HCT116 (cell line): ENCODE results near the gene LRRC47. TPM values are rescaled to one million over a fixed set of nuclear protein-coding genes. Genes with fewer than 3 reads are reported as not detected.

ENCODE experiments used
- ATAC-seq: fragments of 200-7000 bp; cut with Tn5 transposase; 2 replicates; pipeline ENCODE4 v1.9.1; 2020; ENCODE audit warnings: mild to moderate bottlenecking, moderate library complexity
- BruUV-seq: library from RNA; stranded (reverse); fragments of 400-500 nt; replicated peaks from 2 replicates; lab custom pipeline; 2021; lab: Mats Ljungman, UMichigan
- CTCF ChIA-PET: fragments of 300-600 bp; sonication (Branson Sonifier 250); formaldehyde crosslinking; loops from one replicate; lab custom pipeline; 2021; ENCODE audit warnings: antibody characterized with exemption; lab: Charles Lee
- POLR2A ChIA-PET: fragments of 300-600, 350-600 bp; sonication (Branson Sonifier 250); formaldehyde crosslinking; loops from one replicate; lab custom pipeline; 2021; ENCODE audit warnings: antibody characterized with exemption; lab: Charles Lee
- RAD21 ChIA-PET, 2 experiments: fragments of 300-600 bp; sonication (Branson Sonifier 250); formaldehyde crosslinking; loops; one replicate each; lab custom pipeline; 2023; ENCODE audit warnings: low total read pairs in 2 of 2; ENCODE audit not compliant: uncharacterized antibody in 2 of 2, unreplicated experiment in 2 of 2, low non-redundant PET in 1 of 2; lab: Charles Lee
- DNase-seq: peaks from one replicate; pipeline ENCODE4 v3.0.0-alpha.2; 2010; ENCODE audit warnings: low read depth, low spot score
- H2AFZ ChIP-seq: fragments of 200-600 bp; shearing (Covaris generic), sonication (generic); 2 replicates; pipeline ENCODE4 v1.6.1; 2017; ENCODE audit warnings: low read depth, mixed run types, mixed read lengths, antibody characterized with exemption, low read length; ENCODE audit not compliant: poor library complexity, severe bottlenecking
- H3K27ac ChIP-seq: 2 replicates; pipeline ENCODE4 v1.5.1; 2012; ENCODE audit warnings: low read depth, low read length
- H3K27me3 ChIP-seq: fragments of 200-600 bp; sonication (generic); 2 replicates; pipeline ENCODE4 v1.6.1; 2016; ENCODE audit warnings: mixed run types, low read length, mixed read lengths; ENCODE audit not compliant: insufficient read depth
- H3K36me3 ChIP-seq, 2 experiments: fragments of 200-500 bp in 1 of 2; fragments of 200-600 bp in 1 of 2; sonication (Bioruptor generic) in 1 of 2; sonication (generic) in 1 of 2; 2 replicates each; pipeline versions ENCODE4 v1.5.1 to v1.6.1; 2014 to 2016; ENCODE audit warnings: low read length in 2 of 2, inconsistent platforms in 1 of 2, mixed read lengths in 1 of 2, mixed run types in 1 of 2; ENCODE audit not compliant: insufficient read depth in 2 of 2, control insufficient read depth in 1 of 2
- H3K4me1 ChIP-seq, 2 experiments: fragments of 200-600 bp in 1 of 2; sonication (generic) in 1 of 2; 2 replicates each; pipeline versions ENCODE4 v1.5.1 to v1.6.1; 2012 to 2017; ENCODE audit warnings: low read length in 2 of 2, inconsistent platforms in 1 of 2, mild to moderate bottlenecking in 1 of 2, mixed read lengths in 1 of 2, mixed run types in 1 of 2, moderate library complexity in 1 of 2; ENCODE audit not compliant: insufficient read depth in 2 of 2, control insufficient read depth in 1 of 2
- H3K4me2 ChIP-seq: fragments of 200-600 bp; sonication (generic); 2 replicates; pipeline ENCODE4 v1.6.1; 2017; ENCODE audit warnings: mixed run types, low read length, mixed read lengths
- H3K4me3 ChIP-seq, 2 experiments: fragments of 200-600 bp in 1 of 2; sonication (generic) in 1 of 2; replicated peaks in 1 of 2; 2 replicates each; pipeline ENCODE4 v1.5.1; 2011 to 2016; ENCODE audit warnings: low read length in 2 of 2, control low read depth in 1 of 2, low read depth in 1 of 2, mild to moderate bottlenecking in 1 of 2, mixed read lengths in 1 of 2, mixed run types in 1 of 2
- H3K79me2 ChIP-seq: fragments of 200-600 bp; sonication (generic); 2 replicates; pipeline ENCODE4 v1.6.1; 2017; ENCODE audit warnings: mild to moderate bottlenecking, mixed run types, low read length, moderate library complexity, mixed read lengths; ENCODE audit not compliant: insufficient read depth
- H3K9ac ChIP-seq: fragments of 200-600 bp; sonication (generic); 2 replicates; pipeline ENCODE4 v1.6.1; 2016; ENCODE audit warnings: low read length, mixed read lengths
- H3K9me2 ChIP-seq: fragments of 200-600 bp; sonication (generic), shearing (Covaris generic); 2 replicates; pipeline ENCODE4 v1.6.1; 2017; ENCODE audit warnings: mixed run types, mild to moderate bottlenecking, moderate library complexity; ENCODE audit not compliant: insufficient read depth
- H3K9me3 ChIP-seq, 2 experiments: fragments of 200-500 bp in 1 of 2; fragments of 200-600 bp in 1 of 2; sonication (Bioruptor generic) in 1 of 2; sonication (generic) in 1 of 2; 2 replicates each; pipeline ENCODE4 v1.6.1; 2014 to 2017; ENCODE audit warnings: low read length in 2 of 2, mixed read lengths in 2 of 2, inconsistent platforms in 1 of 2, low read depth in 1 of 2, mild to moderate bottlenecking in 1 of 2, mixed run types in 1 of 2, moderate library complexity in 1 of 2; ENCODE audit not compliant: control insufficient read depth in 1 of 2, insufficient read depth in 1 of 2
- H4K20me1 ChIP-seq: fragments of 200-600 bp; sonication (generic), shearing (Covaris generic); 2 replicates; pipeline ENCODE4 v1.6.1; 2017; ENCODE audit warnings: mixed run types, mild to moderate bottlenecking, moderate library complexity; ENCODE audit not compliant: insufficient read depth
- CEBPB ChIP-seq: IDR thresholded peaks from 2 replicates; pipeline ENCODE4 v1.6.1; 2012; ENCODE audit warnings: low read depth
- EGR1 ChIP-seq: IDR thresholded peaks from 2 replicates; pipeline ENCODE4 v1.6.1; 2012; ENCODE audit warnings: low read depth
- EZH2 ChIP-seq: fragments of 200-600 bp; sonication (generic); IDR thresholded peaks from 2 replicates; pipeline ENCODE4 v1.6.1; 2017; ENCODE audit warnings: antibody characterized with exemption, mixed run types
- JUND ChIP-seq: IDR thresholded peaks from 2 replicates; pipeline ENCODE4 v1.6.1; 2012
- POLR2A ChIP-seq: IDR thresholded peaks from 2 replicates; pipeline ENCODE4 v1.7.0; 2011; ENCODE audit warnings: borderline replicate concordance; ENCODE audit not compliant: insufficient read depth, insufficient read length; ENCODE audit errors: extremely low read depth
- SRF ChIP-seq: IDR thresholded peaks from 2 replicates; pipeline ENCODE4 v1.6.1; 2012; ENCODE audit warnings: low read depth
- ZFX ChIP-seq: fragments of 450-650 bp; IDR thresholded peaks from 2 replicates; pipeline ENCODE4 v1.6.1; 2017
- intact Hi-C: fragments of 100-400 bp; cut with micrococcal nuclease; formaldehyde crosslinking; loops from 2 replicates; pipeline ENCODE4 v1.10.0; 2022
- total RNA-seq: library from RNA; stranded (reverse); gene quantifications from one replicate; pipeline ENCODE4 v1.2.1, GENCODE V29; 2021; ENCODE audit not compliant: unreplicated experiment
- TF ChIP-seq, protein P1 (sequence below): IDR thresholded peaks from 2 replicates; pipeline ENCODE4 v1.6.1; 2012; ENCODE audit warnings: low read depth
- TF ChIP-seq, protein P2 (sequence below), 3 experiments: fragments of 200-600 bp in 1 of 3; sonication (generic) in 1 of 3; IDR thresholded peaks in 2 of 3; conservative IDR thresholded peaks in 1 of 3; 2 replicates each; pipeline ENCODE4 v1.5.1; 2012 to 2017; ENCODE audit warnings: low read depth in 2 of 3, low read length in 2 of 3, antibody characterized with exemption in 1 of 3, borderline replicate concordance in 1 of 3, control low read depth in 1 of 3, mild to moderate bottlenecking in 1 of 3, mixed read lengths in 1 of 3, mixed run types in 1 of 3, moderate library complexity in 1 of 3; ENCODE audit not compliant: insufficient read depth in 1 of 3
- TF ChIP-seq, protein P3 (sequence below): IDR thresholded peaks from 2 replicates; pipeline ENCODE4 v1.6.1; 2012
- TF ChIP-seq, protein P4 (sequence below): IDR thresholded peaks from 2 replicates; pipeline ENCODE4 v1.6.1; 2011; ENCODE audit warnings: mild to moderate bottlenecking, low read length, moderate library complexity; ENCODE audit not compliant: insufficient replicate concordance; ENCODE audit errors: extremely low read depth

The LRRC47 gene
- total RNA-seq, 1 experiment from 2014 or later: 48.0 TPM

DNA sequence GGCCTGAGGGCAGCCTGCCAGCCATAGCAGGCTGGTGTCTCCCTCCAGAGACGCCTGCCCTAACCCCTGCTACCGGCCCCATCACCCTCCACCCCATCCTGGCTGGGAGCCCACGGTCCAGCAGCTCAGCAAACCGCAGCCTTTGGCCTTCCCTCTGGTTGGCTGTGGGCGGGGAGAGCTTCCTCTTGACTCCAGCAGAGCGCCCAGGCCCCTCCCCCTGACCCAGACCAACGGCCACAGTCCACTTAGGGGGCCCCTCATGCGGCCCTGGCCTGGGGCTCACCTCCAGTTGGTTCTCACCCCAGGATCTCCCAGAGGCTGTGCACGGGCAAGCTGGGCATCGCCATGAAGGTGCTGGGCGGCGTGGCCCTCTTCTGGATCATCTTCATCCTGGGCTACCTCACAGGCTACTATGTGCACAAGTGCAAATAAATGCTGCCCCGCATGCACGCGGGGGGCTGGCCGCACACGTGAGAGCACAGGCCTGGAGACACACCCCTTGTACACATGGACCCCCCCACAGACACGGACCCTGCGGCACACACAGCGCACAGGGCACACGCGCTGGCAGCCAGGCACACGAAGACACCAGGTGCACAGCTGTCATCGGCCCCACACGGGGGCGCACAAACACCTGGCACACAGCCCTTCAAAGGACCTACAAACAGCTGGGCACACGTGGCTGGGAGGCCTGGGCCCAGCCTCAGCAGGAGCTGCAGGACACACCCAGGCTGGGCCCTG lies 20.6 kb downstream of the LRRC47 start (continued):
- TF ChIP-seq, protein P1, sequence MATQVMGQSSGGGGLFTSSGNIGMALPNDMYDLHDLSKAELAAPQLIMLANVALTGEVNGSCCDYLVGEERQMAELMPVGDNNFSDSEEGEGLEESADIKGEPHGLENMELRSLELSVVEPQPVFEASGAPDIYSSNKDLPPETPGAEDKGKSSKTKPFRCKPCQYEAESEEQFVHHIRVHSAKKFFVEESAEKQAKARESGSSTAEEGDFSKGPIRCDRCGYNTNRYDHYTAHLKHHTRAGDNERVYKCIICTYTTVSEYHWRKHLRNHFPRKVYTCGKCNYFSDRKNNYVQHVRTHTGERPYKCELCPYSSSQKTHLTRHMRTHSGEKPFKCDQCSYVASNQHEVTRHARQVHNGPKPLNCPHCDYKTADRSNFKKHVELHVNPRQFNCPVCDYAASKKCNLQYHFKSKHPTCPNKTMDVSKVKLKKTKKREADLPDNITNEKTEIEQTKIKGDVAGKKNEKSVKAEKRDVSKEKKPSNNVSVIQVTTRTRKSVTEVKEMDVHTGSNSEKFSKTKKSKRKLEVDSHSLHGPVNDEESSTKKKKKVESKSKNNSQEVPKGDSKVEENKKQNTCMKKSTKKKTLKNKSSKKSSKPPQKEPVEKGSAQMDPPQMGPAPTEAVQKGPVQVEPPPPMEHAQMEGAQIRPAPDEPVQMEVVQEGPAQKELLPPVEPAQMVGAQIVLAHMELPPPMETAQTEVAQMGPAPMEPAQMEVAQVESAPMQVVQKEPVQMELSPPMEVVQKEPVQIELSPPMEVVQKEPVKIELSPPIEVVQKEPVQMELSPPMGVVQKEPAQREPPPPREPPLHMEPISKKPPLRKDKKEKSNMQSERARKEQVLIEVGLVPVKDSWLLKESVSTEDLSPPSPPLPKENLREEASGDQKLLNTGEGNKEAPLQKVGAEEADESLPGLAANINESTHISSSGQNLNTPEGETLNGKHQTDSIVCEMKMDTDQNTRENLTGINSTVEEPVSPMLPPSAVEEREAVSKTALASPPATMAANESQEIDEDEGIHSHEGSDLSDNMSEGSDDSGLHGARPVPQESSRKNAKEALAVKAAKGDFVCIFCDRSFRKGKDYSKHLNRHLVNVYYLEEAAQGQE: no peak
- TF ChIP-seq EZH2: no peak

DNA sequence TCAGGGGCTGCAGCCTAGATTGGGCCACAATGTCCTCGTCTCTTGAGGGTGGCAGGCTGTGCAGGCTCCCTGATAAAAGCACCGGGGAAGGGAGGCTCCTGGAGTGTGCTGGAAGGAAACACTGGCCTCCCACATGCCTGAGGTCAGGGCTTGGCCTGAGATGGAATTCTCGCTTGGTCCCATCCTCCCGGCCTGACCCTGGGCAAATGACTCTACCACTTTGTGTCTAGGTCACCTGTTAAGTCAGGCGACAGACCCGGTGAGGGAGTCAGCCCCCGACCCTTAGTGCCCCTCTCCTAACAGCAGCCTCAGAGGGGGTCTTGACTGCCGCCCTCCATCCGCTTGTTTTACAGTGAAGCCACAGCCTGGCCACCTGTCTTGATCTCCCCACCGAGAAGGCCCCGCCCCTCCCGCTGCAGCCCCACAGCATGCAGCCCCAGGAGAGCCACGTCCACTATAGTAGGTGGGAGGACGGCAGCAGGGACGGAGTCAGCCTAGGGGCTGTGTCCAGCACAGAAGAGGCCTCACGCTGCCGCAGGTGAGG lies 21.3 kb downstream of the LRRC47 start:
- RAD21 ChIA-PET: no interaction called here
- H3K9me3 ChIP-seq: no peaks in the 10 kb centered on the region
- no peaks in the 10 kb centered on the region for H3K27me3 ChIP-seq
- POLR2A ChIA-PET: no interaction called here
- CTCF ChIA-PET: interaction anchor here (1.5 to 2.3 kb wide), 4 partner anchors 10 to 322 kb away, joined by 3 to 10 read pairs (median 6); partner anchors contain the start of gene LRRC47
- no peaks in the 10 kb centered on the region for H3K79me2 ChIP-seq
- no peak overlapping the region for H3K9ac ChIP-seq
- DNase-seq: no peak
- H3K4me3 ChIP-seq: no peak overlapping the region
- 0 out of 2 replicates have a peak overlapping the region, but pooled peaks have one; percentile 51 for H3K4me2 ChIP-seq
- H3K27ac ChIP-seq: peak overlapping the region; percentile 30; the same call in 1 of the 2 replicates
- ATAC-seq: no peak
- no peak overlapping the region for H2AFZ ChIP-seq
- peaks cover under 1 to 7% of the 10 kb centered on the region in 2 experiments; a peak in 1 of 4 replicates for H3K36me3 ChIP-seq
- no TSS peak for BruUV-seq
- H4K20me1 ChIP-seq: no peaks in the 10 kb centered on the region
- H3K9me2 ChIP-seq: no peaks in the 10 kb centered on the region
- H3K4me1 ChIP-seq: peaks cover 31 to 44% of the 10 kb centered on the region in 2 experiments
- intact Hi-C loops: no loop called here
- TF ChIP-seq, protein P2, sequence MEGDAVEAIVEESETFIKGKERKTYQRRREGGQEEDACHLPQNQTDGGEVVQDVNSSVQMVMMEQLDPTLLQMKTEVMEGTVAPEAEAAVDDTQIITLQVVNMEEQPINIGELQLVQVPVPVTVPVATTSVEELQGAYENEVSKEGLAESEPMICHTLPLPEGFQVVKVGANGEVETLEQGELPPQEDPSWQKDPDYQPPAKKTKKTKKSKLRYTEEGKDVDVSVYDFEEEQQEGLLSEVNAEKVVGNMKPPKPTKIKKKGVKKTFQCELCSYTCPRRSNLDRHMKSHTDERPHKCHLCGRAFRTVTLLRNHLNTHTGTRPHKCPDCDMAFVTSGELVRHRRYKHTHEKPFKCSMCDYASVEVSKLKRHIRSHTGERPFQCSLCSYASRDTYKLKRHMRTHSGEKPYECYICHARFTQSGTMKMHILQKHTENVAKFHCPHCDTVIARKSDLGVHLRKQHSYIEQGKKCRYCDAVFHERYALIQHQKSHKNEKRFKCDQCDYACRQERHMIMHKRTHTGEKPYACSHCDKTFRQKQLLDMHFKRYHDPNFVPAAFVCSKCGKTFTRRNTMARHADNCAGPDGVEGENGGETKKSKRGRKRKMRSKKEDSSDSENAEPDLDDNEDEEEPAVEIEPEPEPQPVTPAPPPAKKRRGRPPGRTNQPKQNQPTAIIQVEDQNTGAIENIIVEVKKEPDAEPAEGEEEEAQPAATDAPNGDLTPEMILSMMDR (IDR thresholded peaks at IDR 0.05 in 2 of 3, conservative IDR thresholded peaks at IDR 0.05 in 1 of 3; ENCODE audit: borderline replicate concordance in 1 of 3, insufficient read depth in 1 of 3, low read depth in 2 of 3, low read length in 2 of 3): no peak
- TF ChIP-seq SRF (no peak), CEBPB (no peak), ZFX (no peak), POLR2A (no peak), JUND (no peak), EGR1 (no peak)
- TF ChIP-seq, protein P3, sequence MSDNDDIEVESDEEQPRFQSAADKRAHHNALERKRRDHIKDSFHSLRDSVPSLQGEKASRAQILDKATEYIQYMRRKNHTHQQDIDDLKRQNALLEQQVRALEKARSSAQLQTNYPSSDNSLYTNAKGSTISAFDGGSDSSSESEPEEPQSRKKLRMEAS: no peak
- TF ChIP-seq, protein P1: no peak
- TF ChIP-seq, protein P4, sequence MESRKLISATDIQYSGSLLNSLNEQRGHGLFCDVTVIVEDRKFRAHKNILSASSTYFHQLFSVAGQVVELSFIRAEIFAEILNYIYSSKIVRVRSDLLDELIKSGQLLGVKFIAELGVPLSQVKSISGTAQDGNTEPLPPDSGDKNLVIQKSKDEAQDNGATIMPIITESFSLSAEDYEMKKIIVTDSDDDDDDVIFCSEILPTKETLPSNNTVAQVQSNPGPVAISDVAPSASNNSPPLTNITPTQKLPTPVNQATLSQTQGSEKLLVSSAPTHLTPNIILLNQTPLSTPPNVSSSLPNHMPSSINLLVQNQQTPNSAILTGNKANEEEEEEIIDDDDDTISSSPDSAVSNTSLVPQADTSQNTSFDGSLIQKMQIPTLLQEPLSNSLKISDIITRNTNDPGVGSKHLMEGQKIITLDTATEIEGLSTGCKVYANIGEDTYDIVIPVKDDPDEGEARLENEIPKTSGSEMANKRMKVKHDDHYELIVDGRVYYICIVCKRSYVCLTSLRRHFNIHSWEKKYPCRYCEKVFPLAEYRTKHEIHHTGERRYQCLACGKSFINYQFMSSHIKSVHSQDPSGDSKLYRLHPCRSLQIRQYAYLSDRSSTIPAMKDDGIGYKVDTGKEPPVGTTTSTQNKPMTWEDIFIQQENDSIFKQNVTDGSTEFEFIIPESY: no peak
